ENCODE measurements around the gene ATP6V1G3. TPM values are rescaled to one million over a fixed set of nuclear protein-coding genes. Genes with fewer than 3 reads are reported as not detected.

The ATP6V1G3 gene
- total and polyA plus RNA-seq, 7 donors, result not detected

- TF ChIP-seq EP300 (IDR thresholded peaks at IDR 0.05), result no peak
- TF ChIP-seq POLR2AphosphoS5 (IDR thresholded peaks at IDR 0.05), result no peak
- TF ChIP-seq CTCF (IDR thresholded peaks at IDR 0.05), result no peak
- no peak for TF ChIP-seq POLR2A (IDR thresholded peaks at IDR 0.05)
- Histone ChIP-seq H3K36me3 (no peaks in the 10 kb centered on the region), H3K4me3 (no peak overlapping the region), H3K4me1 (peaks cover 0 to 4% (median 0%) of the 10 kb centered on the region in 4 donors), H3K27ac (no peak overlapping the region), H3K9me3 (no peaks in the 10 kb centered on the region), H3K27me3 (no peaks in the 10 kb centered on the region)
- intact Hi-C loops (cut with DNase I), result no loop called here
- WGBS, 2 donors, result 96% methylated on average over 10 of the region's 10 CpGs
- no peak for DNase-seq
Measured at GRCh38 chr1:198493329-198493728, 47.2 kb downstream of the ATP6V1G3 start.

GRCh38 chr1:198492872-198493271 is 47.6 kb downstream of the ATP6V1G3 start:
- WGBS, 2 donors, result 78 to 83% methylated on average over 1 of the region's 1 CpG
- Histone ChIP-seq H3K4me3 (no peak overlapping the region), H3K36me3 (no peaks in the 10 kb centered on the region), H3K27me3 (no peaks in the 10 kb centered on the region), H3K4me1 (peaks cover 0 to 4% (median 0%) of the 10 kb centered on the region in 4 donors), H3K27ac (no peak overlapping the region), H3K9me3 (no peaks in the 10 kb centered on the region)
- no peak for DNase-seq
- TF ChIP-seq POLR2AphosphoS5 (IDR thresholded peaks at IDR 0.05) (no peak), EP300 (IDR thresholded peaks at IDR 0.05) (no peak), POLR2A (IDR thresholded peaks at IDR 0.05) (no peak), CTCF (IDR thresholded peaks at IDR 0.05) (no peak)
- intact Hi-C loops (cut with DNase I), result no loop called here

- Histone ChIP-seq H3K27ac (no peak overlapping the region), H3K36me3 (no peaks in the 10 kb centered on the region), H3K9me3 (no peaks in the 10 kb centered on the region), H3K27me3 (no peaks in the 10 kb centered on the region), H3K4me3 (no peak overlapping the region), H3K4me1 (peaks cover 0 to 4% (median 0%) of the 10 kb centered on the region in 4 donors)
- DNase-seq, result no peak
- TF ChIP-seq POLR2A (IDR thresholded peaks at IDR 0.05), result no peak
- no peak for TF ChIP-seq CTCF (IDR thresholded peaks at IDR 0.05)
- TF ChIP-seq EP300 (IDR thresholded peaks at IDR 0.05), result no peak
- TF ChIP-seq POLR2AphosphoS5 (IDR thresholded peaks at IDR 0.05), result no peak
- intact Hi-C loops (cut with DNase I), result no loop called here
- 74 to 84% methylated on average over 3 of the region's 3 CpGs for WGBS, 2 donors
Measured at GRCh38 chr1:198491596-198491995, 48.9 kb downstream of the ATP6V1G3 start.

- TF ChIP-seq CTCF (IDR thresholded peaks at IDR 0.05) (no peak), POLR2A (IDR thresholded peaks at IDR 0.05) (no peak), POLR2AphosphoS5 (IDR thresholded peaks at IDR 0.05) (no peak), EP300 (IDR thresholded peaks at IDR 0.05) (no peak)
- H3K27ac ChIP-seq, result no peak overlapping the region
- H3K9me3 ChIP-seq, result no peaks in the 10 kb centered on the region
- DNase-seq, result no peak
- intact Hi-C loops (cut with DNase I), result no loop called here
- no peak overlapping the region for H3K4me3 ChIP-seq
- H3K4me1 ChIP-seq, result peaks cover 0 to 4% (median 0%) of the 10 kb centered on the region in 4 donors
- H3K27me3 ChIP-seq, result no peaks in the 10 kb centered on the region
- 91 to 92% methylated on average over 6 of the region's 6 CpGs for WGBS, 2 donors
- no peaks in the 10 kb centered on the region for H3K36me3 ChIP-seq
Measured at GRCh38 chr1:198491028-198491427, 49.5 kb downstream of the ATP6V1G3 start.

- H3K4me3 ChIP-seq, result no peak overlapping the region
- H3K27me3 ChIP-seq, result no peaks in the 10 kb centered on the region
- intact Hi-C loops (cut with DNase I), result no loop called here
- peaks cover 0 to 4% (median 0%) of the 10 kb centered on the region in 4 donors for H3K4me1 ChIP-seq
- DNase-seq, result no peak
- no peak overlapping the region for H3K27ac ChIP-seq
- no peaks in the 10 kb centered on the region for H3K9me3 ChIP-seq
- no peak for TF ChIP-seq EP300 (IDR thresholded peaks at IDR 0.05)
- no peak for TF ChIP-seq CTCF (IDR thresholded peaks at IDR 0.05)
- TF ChIP-seq POLR2AphosphoS5 (IDR thresholded peaks at IDR 0.05), result no peak
- TF ChIP-seq POLR2A (IDR thresholded peaks at IDR 0.05), result no peak
- 77 to 92% methylated on average over 1 of the region's 1 CpG for whole genome bisulfite sequencing, 2 donors
- H3K36me3 ChIP-seq, result no peaks in the 10 kb centered on the region
Measured at GRCh38 chr1:198490224-198490623, 50.3 kb downstream of the ATP6V1G3 start.

All from sigmoid colon (tissue), 7 donors.